Measurements from ENCODE around the gene NOXA1.
"Not testable (repeated sequence)": the region's sequence is repeated elsewhere in the genome, so short reads cannot be mapped to it uniquely, and the experiment has no call there.

The NOXA1 gene

GRCh38 chr9:137383784-137384756 lies 39.1 kb upstream of the NOXA1 start:
- Mint-ChIP-seq H3K36me3 (no peaks in the 10 kb centered on the region), H3K4me1 (ENCODE audit: low read depth) (peaks cover 10% of the 10 kb centered on the region), H3K27me3 (no peaks in the 10 kb centered on the region), H3K4me3 (no peak overlapping the region), H3K27ac (no peak overlapping the region), H3K9me3 (ENCODE audit: low read depth) (no peaks in the 10 kb centered on the region)

- H3K9me3 Mint-ChIP-seq (ENCODE audit: low read depth) = no peaks in the 10 kb centered on the region
- no peak overlapping the region for H3K4me3 Mint-ChIP-seq
- no peaks in the 10 kb centered on the region for H3K27me3 Mint-ChIP-seq
- H3K4me1 Mint-ChIP-seq (ENCODE audit: low read depth) = peaks cover 10% of the 10 kb centered on the region
- H3K27ac Mint-ChIP-seq = no peak overlapping the region
- H3K36me3 Mint-ChIP-seq = no peaks in the 10 kb centered on the region
Observed at GRCh38 chr9:137385061-137385655, 38.0 kb upstream of the NOXA1 start.

GRCh38 chr9:137386507-137387113 lies 36.6 kb upstream of the NOXA1 start:
- not testable (repeated sequence) for H3K36me3 Mint-ChIP-seq; H3K27me3 Mint-ChIP-seq; H3K9me3 Mint-ChIP-seq (ENCODE audit: low read depth); H3K4me3 Mint-ChIP-seq; H3K4me1 Mint-ChIP-seq (ENCODE audit: low read depth)
- H3K27ac Mint-ChIP-seq = peak overlapping the region; percentile 87

GRCh38 chr9:137387114-137387890 lies 35.9 kb upstream of the NOXA1 start:
- Mint-ChIP-seq H3K4me1 (ENCODE audit: low read depth) (peaks cover 10% of the 10 kb centered on the region), H3K27me3 (no peaks in the 10 kb centered on the region), H3K4me3 (peak overlapping the region; percentile 44), H3K27ac (peak overlapping the region; percentile 87), H3K9me3 (ENCODE audit: low read depth) (no peaks in the 10 kb centered on the region), H3K36me3 (peaks cover 2% of the 10 kb centered on the region)

GRCh38 chr9:137387891-137388560 lies 35.2 kb upstream of the NOXA1 start:
- H3K9me3 Mint-ChIP-seq (ENCODE audit: low read depth) = no peaks in the 10 kb centered on the region
- no peak overlapping the region for H3K4me3 Mint-ChIP-seq
- H3K27ac Mint-ChIP-seq = peak overlapping the region; percentile 84
- no peaks in the 10 kb centered on the region for H3K27me3 Mint-ChIP-seq
- peaks cover 10% of the 10 kb centered on the region for H3K4me1 Mint-ChIP-seq (ENCODE audit: low read depth)
- peaks cover 2% of the 10 kb centered on the region for H3K36me3 Mint-ChIP-seq

GRCh38 chr9:137388589-137389427 lies 34.4 kb upstream of the NOXA1 start:
- H3K4me3 Mint-ChIP-seq = no peak overlapping the region

GRCh38 chr9:137389428-137389746 lies 33.8 kb upstream of the NOXA1 start:
- Mint-ChIP-seq H3K4me1 (ENCODE audit: low read depth) (peaks cover 10% of the 10 kb centered on the region), H3K9me3 (ENCODE audit: low read depth) (no peaks in the 10 kb centered on the region), H3K36me3 (peaks cover 2% of the 10 kb centered on the region), H3K27me3 (no peaks in the 10 kb centered on the region), H3K27ac (no peak overlapping the region), H3K4me3 (no peak overlapping the region)

More at GRCh38 chr9:137388589-137389427, 34.4 kb upstream of the NOXA1 start:
- H3K27me3 Mint-ChIP-seq = no peaks in the 10 kb centered on the region
- H3K4me1 Mint-ChIP-seq (ENCODE audit: low read depth) = peaks cover 10% of the 10 kb centered on the region
- no peaks in the 10 kb centered on the region for H3K9me3 Mint-ChIP-seq (ENCODE audit: low read depth)
- H3K36me3 Mint-ChIP-seq = peaks cover 2% of the 10 kb centered on the region
- no peak overlapping the region for H3K27ac Mint-ChIP-seq

GRCh38 chr9:137390553-137391410 lies 32.4 kb upstream of the NOXA1 start:
- Mint-ChIP-seq H3K27me3 (no peaks in the 10 kb centered on the region), H3K27ac (no peak overlapping the region), H3K9me3 (ENCODE audit: low read depth) (no peaks in the 10 kb centered on the region), H3K4me1 (ENCODE audit: low read depth) (peaks cover 8% of the 10 kb centered on the region), H3K4me3 (no peak overlapping the region), H3K36me3 (peaks cover 2% of the 10 kb centered on the region)

- no peaks in the 10 kb centered on the region for H3K27me3 Mint-ChIP-seq
- peaks cover 6% of the 10 kb centered on the region for H3K4me1 Mint-ChIP-seq (ENCODE audit: low read depth)
- H3K27ac Mint-ChIP-seq = no peak overlapping the region
- H3K9me3 Mint-ChIP-seq (ENCODE audit: low read depth) = no peaks in the 10 kb centered on the region
- peaks cover 2% of the 10 kb centered on the region for H3K36me3 Mint-ChIP-seq
- H3K4me3 Mint-ChIP-seq = no peak overlapping the region
Observed at GRCh38 chr9:137391411-137391754, 31.8 kb upstream of the NOXA1 start.

- Mint-ChIP-seq H3K27ac (no peak overlapping the region), H3K36me3 (peaks cover 2% of the 10 kb centered on the region), H3K27me3 (no peaks in the 10 kb centered on the region), H3K9me3 (ENCODE audit: low read depth) (no peaks in the 10 kb centered on the region), H3K4me1 (ENCODE audit: low read depth) (peaks cover 3% of the 10 kb centered on the region), H3K4me3 (no peak overlapping the region)
Observed at GRCh38 chr9:137392232-137393007, 30.8 kb upstream of the NOXA1 start.

- H3K4me1 Mint-ChIP-seq (ENCODE audit: low read depth) = peaks cover 8% of the 10 kb centered on the region
- H3K4me3 Mint-ChIP-seq = no peak overlapping the region
- H3K9me3 Mint-ChIP-seq (ENCODE audit: low read depth) = no peaks in the 10 kb centered on the region
- H3K27ac Mint-ChIP-seq = no peak overlapping the region
- peaks cover 4% of the 10 kb centered on the region for H3K36me3 Mint-ChIP-seq
- H3K27me3 Mint-ChIP-seq = no peaks in the 10 kb centered on the region
Observed at GRCh38 chr9:137393176-137394150, 29.7 kb upstream of the NOXA1 start.

All from activated naive CD8-positive, alpha-beta T cell (primary cell).